Stimulated activated naive B cell treated with anti-CD40 and anti-IgM and Interleukin-4, amounts not matched to agents 10 μg/mL and 1 μg/mL and 100 μg/mL, for 72 hours (primary cell): ENCODE measurements around the gene ELN.
"Not testable (repeated sequence)": the region's sequence is repeated elsewhere in the genome, so short reads cannot be mapped to it uniquely, and the experiment has no call there.

Experiments used
- ATAC-seq, 2 donors: fragments of 150-1000 bp; cut with Tn5 transposase; replicated peaks; 2 replicates each; pipeline ENCODE4 v1.10.0; 2021; ENCODE audit warnings: moderate library complexity in 1 of 2
- DNase-seq: peaks from one replicate; pipeline ENCODE4 v3.0.0; 2021
- H3K27ac Mint-ChIP-seq: one replicate; pipeline ENCODE4 v1.8.0; 2022; ENCODE audit warnings: mild to moderate bottlenecking, mixed read lengths
- H3K27me3 Mint-ChIP-seq, 2 donors: one replicate each; pipeline ENCODE4 v1.8.0; 2022; ENCODE audit warnings: mixed read lengths in 2 of 2
- H3K36me3 Mint-ChIP-seq, 2 donors: one replicate each; pipeline ENCODE4 v1.8.0; 2022; ENCODE audit warnings: mixed read lengths in 2 of 2, mild to moderate bottlenecking in 1 of 2
- H3K4me1 Mint-ChIP-seq, 2 donors: one replicate each; pipeline ENCODE4 v1.8.0; 2022; ENCODE audit warnings: mixed read lengths in 2 of 2, mild to moderate bottlenecking in 1 of 2
- H3K4me3 Mint-ChIP-seq, 2 donors: one replicate each; pipeline ENCODE4 v1.8.0; 2022; ENCODE audit warnings: mild to moderate bottlenecking in 2 of 2, mixed read lengths in 2 of 2, moderate library complexity in 1 of 2
- H3K9me3 Mint-ChIP-seq, 2 donors: one replicate each; pipeline ENCODE4 v1.8.0; 2022; ENCODE audit warnings: mixed read lengths in 2 of 2, mild to moderate bottlenecking in 1 of 2

Gene ELN

DNA sequence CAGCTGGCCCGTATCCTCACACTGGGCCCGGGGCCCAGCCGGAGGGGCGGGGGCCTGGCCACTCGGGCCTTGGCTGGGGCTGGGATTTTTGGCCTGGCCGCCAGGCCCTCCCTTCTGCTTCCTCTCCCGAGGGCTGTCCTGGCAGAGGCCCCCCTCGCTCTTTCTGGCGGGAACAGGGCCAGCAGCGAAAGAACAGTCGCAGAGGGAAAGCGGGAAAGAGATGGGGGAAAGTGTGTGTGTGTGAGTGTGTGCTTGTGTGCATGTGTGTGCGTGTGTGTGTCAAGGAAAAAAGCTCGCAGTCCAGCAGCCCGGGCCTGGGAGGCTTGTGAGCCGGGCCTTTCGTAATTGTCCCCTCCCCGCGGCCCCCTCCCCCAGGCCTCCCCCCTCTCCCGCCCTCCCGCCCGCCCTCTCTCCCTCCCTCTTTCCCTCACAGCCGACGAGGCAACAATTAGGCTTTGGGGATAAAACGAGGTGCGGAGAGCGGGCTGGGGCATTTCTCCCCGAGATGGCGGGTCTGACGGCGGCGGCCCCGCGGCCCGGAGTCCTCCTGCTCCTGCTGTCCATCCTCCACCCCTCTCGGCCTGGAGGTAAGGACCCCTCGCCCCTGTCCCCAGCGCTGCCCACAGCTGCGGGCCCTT is at the start of gene ELN:
Gene ELN, plus strand, starts transcription at position 491 of the 638 bp plus-strand sequence. Its CDS starts 15 bp downstream, at position 506.
- Mint-ChIP-seq H3K4me1 (peaks cover 8 to 16% of the 10 kb centered on the region in 2 donors), H3K27me3 (peaks cover 74 to 89% of the 10 kb centered on the region in 2 donors), H3K27ac (no peak within 1 kb of the TSS)

DNA sequence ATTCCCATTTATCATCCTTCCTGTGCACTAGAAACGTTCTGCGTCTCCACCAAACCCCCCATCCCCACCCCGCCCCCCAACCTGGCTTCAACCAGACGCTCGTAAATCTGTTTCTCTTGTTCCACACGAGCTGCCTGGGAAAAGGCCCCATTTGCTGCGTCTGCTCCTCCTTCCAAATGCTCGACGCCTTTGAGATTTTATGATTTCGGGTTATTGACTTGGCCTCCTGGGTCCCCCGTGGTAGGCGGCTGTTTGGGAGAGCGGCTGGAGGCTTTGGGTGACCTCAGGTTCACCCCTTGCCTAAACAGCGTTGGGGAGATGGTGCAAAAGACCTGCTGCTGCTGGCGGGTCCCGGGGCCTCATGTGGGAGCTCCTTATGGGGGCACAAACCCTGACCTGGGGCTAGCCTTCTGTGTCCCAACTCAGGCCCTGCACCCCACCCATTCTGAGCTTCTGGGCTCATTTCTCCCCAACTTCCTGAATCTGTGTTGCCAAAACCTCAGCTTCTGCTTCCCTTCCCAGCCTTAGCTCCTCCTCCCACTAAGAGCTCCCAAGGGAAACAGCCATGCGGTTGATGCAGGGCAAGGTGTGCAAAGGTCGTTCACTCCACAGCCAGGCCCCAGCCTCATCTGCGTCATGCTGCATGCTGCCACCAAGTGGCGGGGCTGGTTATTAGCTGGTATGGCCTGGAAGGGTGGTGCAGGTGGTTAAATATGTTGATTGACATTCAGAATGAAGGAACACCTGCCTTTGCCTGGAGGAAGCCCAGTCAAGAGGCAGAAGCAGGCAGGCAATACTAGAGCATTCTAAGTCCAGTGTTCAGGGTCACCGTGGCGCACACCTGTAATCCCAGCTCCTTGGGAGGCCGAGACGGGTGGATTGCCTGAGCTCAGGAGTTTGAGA is 49.1 kb upstream of the ELN start:
- ATAC-seq (peak; percentile 94), DNase-seq (peak; percentile 71)
- Mint-ChIP-seq H3K9me3 (no peaks in the 10 kb centered on the region), H3K27me3 (peaks cover 18 to 33% of the 10 kb centered on the region in 2 donors), H3K36me3 (no peaks in the 10 kb centered on the region), H3K4me1 (peaks cover 7 to 11% of the 10 kb centered on the region in 2 donors), H3K27ac (peak overlapping the region; percentile 37), H3K4me3 (peak overlapping the region in 1 of 2 donors; percentile 36)

More for the DNA sequence above, at the start of gene ELN:
- Mint-ChIP-seq H3K4me3 (no peak within 1 kb of the TSS), H3K9me3 (no peaks in the 10 kb centered on the region), H3K36me3 (no peaks in the 10 kb centered on the region)
- DNase-seq (no peak), ATAC-seq (no peak)

DNA sequence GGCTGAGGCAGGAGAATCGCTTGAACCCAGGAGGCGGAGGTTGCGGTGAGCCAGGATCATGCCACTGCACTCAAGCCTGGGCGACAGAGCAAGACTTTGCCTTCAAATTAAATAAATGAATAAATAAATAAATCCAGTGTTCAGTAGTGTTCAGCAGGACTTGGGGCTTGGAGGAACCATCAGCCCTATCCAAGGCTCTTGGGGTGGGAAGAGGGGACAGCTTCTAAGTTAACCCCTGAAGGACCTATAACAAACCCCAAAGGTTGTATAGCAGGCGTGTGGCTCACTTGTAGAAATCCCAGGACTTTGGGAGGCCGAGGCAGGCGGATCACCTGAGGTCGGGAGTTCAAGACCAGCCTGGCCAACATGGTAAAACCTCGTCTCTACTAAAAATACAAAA is 48.3 kb upstream of the ELN start:
- not testable (repeated sequence) for H3K27ac Mint-ChIP-seq, H3K4me3 Mint-ChIP-seq, H3K36me3 Mint-ChIP-seq, H3K9me3 Mint-ChIP-seq, DNase-seq, ATAC-seq
- H3K4me1 Mint-ChIP-seq, result peaks cover 7 to 11% of the 10 kb centered on the region in 2 donors
- peaks cover 18 to 27% of the 10 kb centered on the region in 2 donors for H3K27me3 Mint-ChIP-seq

- ATAC-seq, result no peak
- peaks cover 7 to 11% of the 10 kb centered on the region in 2 donors for H3K4me1 Mint-ChIP-seq
- H3K9me3 Mint-ChIP-seq, result no peaks in the 10 kb centered on the region
- H3K4me3 Mint-ChIP-seq, result no peak overlapping the region
- no peaks in the 10 kb centered on the region for H3K36me3 Mint-ChIP-seq
- no peak for DNase-seq
- H3K27me3 Mint-ChIP-seq, result peaks cover 18 to 27% of the 10 kb centered on the region in 2 donors
- no peak overlapping the region for H3K27ac Mint-ChIP-seq
Measured at GRCh38 chr7:73980206-73980605, 47.8 kb upstream of the ELN start.

DNA sequence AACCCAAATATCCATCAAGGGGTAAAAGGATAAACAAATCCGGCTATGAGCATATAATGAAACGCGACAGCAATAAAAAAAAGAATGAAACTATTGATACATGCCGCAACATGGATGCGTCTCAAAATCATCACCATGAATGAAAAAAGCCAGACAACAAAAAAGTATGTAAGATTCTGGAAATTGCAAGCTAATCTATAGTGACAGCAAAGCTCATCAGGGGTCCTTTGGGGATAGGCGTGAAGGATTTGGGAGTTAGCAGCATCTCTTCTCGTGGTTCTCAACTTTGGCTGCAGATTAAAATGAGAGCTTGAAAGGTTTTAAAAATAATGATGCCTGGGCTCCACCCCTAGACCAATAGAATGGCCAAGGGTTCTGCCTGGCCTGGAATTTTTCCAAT is 46.0 kb upstream of the ELN start:
- ATAC-seq (no peak), DNase-seq (no peak)
- H3K4me1 Mint-ChIP-seq, result peaks cover 7 to 11% of the 10 kb centered on the region in 2 donors
- no peaks in the 10 kb centered on the region for H3K9me3 Mint-ChIP-seq
- H3K27ac Mint-ChIP-seq, result no peak overlapping the region
- no peak overlapping the region for H3K4me3 Mint-ChIP-seq
- H3K27me3 Mint-ChIP-seq, result peaks cover 18 to 27% of the 10 kb centered on the region in 2 donors
- no peaks in the 10 kb centered on the region for H3K36me3 Mint-ChIP-seq

DNA sequence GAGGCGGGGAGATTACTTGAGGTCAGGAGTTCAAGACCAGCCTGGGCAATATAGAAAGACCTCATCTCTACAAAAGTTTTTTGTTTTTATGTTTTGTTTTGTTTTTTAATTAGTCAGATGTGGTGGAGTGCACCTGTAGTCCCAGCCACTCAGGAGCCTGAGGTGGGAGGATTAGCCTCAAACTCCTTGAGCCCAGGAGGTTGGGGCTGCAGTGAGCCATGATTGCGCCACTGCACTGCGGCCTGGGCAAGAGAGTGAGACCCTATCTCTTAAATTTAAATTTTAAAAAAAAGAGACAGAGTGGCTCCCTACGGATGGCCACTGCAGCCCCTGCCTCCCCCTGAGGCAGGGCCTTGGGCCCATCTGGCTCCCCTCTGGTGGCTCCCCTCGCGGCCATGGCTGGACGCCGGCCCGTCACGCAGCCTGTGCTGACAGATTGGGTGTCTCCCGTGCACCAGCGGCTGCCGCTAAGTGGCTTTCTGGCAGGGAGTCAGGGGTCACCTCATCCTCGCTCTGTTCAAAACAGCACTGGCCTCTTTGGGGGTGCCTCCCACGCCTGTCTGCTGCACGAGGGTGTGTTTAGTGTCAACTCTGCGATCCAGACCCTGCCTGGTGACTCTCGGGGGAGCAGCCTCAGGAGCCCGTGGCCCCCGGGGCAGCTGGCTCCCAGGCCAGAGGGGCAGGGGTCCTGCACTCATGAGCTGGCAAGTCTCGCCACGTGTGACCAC is 44.4 kb upstream of the ELN start:
- DNase-seq (no peak), ATAC-seq (no peak)
- H3K9me3 Mint-ChIP-seq, result no peaks in the 10 kb centered on the region
- peaks cover 7 to 10% of the 10 kb centered on the region in 2 donors for H3K4me1 Mint-ChIP-seq
- H3K27ac Mint-ChIP-seq, result no peak overlapping the region
- no peak overlapping the region for H3K4me3 Mint-ChIP-seq
- no peaks in the 10 kb centered on the region for H3K36me3 Mint-ChIP-seq
- peaks cover 18 to 26% of the 10 kb centered on the region in 2 donors for H3K27me3 Mint-ChIP-seq

DNA sequence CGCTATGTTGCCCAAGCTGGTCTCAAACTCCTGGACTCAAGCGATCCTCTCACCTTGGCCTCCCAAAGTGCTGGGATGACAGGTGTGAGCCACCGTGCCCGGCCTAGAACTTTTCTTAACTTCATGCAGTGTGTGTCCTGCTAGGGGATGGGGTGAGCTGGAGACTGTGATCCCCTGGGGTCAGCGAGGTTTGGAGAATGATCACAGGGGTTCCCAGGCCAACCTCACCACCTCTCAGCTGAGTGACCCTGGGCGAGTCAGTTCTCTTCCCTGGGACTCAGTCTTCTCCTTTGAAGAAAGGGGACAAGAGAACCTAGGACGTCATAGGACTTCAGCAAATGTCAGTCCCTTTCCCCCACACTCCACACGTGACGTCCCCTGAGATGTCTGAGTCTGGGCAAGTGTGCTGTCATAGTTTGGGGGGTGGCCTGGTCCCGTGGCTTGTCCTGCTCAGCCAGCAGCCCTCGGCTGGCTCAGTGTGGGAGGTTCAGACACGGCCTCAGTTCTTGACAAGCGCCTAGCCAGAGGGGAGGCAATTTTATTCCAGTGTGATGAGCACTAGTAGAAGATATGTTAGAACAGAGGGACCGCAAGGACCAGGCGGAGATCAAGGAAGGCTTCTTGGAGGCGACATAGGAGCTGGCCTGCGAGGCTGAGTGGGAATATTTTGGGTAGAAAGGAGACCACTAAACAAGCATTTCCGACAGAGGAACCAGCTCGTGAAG is 43.3 kb upstream of the ELN start:
- ATAC-seq (no peak), DNase-seq (no peak)
- Mint-ChIP-seq H3K4me3 (no peak overlapping the region), H3K4me1 (no peaks in the 10 kb centered on the region), H3K27ac (no peak overlapping the region), H3K36me3 (no peaks in the 10 kb centered on the region), H3K27me3 (peaks cover 13 to 18% of the 10 kb centered on the region in 2 donors), H3K9me3 (no peaks in the 10 kb centered on the region)

DNA sequence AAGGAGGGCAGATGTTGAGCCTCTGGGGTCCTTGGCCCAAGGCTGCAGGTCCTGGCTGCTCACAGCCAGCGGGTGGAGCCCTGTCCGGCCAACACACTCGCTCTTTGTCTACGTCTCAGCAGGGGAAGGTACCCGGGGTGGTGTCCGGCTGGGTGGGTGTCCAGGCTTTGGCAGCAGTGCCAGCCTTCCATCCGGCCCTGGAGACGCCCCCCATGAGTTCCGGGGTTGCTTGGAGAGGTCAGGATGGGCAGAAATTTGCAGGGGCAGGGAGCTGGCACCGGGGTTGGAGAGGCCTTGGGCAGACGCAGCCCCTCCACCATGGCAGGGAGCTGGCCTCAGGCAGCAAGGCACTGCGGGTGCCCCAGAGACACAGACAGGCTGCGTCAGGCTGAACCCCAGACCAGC is 42.2 kb upstream of the ELN start:
- Mint-ChIP-seq H3K4me3 (no peak overlapping the region), H3K4me1 (no peaks in the 10 kb centered on the region), H3K27ac (no peak overlapping the region), H3K9me3 (no peaks in the 10 kb centered on the region), H3K27me3 (peaks cover 11 to 13% of the 10 kb centered on the region in 2 donors), H3K36me3 (no peaks in the 10 kb centered on the region)
- no peak for DNase-seq
- no peak for ATAC-seq

- H3K9me3 Mint-ChIP-seq, result no peaks in the 10 kb centered on the region
- ATAC-seq (no peak), DNase-seq (no peak)
- no peak overlapping the region for H3K4me3 Mint-ChIP-seq
- no peaks in the 10 kb centered on the region for H3K4me1 Mint-ChIP-seq
- peaks cover 7 to 9% of the 10 kb centered on the region in 2 donors for H3K27me3 Mint-ChIP-seq
- H3K36me3 Mint-ChIP-seq, result no peaks in the 10 kb centered on the region
- H3K27ac Mint-ChIP-seq, result no peak overlapping the region
Measured at GRCh38 chr7:73986158-73986631, 41.8 kb upstream of the ELN start.

DNA sequence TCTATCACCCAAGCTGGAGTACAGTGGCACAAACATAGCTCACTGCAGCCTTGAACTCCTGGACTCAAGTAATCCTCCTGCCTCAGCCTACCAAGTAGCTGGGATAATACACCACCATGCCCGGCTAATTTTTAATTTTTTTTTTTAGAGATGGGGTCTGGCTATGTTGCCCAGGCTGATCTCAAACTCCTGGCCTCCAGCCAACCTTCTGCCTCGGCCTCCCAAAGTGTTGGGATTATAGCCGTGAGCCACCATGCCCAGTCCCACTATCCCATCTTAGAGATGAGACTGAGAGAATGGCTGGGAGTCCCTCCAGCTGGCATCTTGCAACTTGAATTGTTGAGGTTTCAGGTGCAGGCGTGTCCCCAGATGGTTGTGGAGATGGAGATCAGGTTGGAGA is 40.7 kb upstream of the ELN start:
- ATAC-seq, result no peak

GRCh38 chr7:73988197-73988596 is 39.8 kb upstream of the ELN start:
- Mint-ChIP-seq H3K36me3 (no peaks in the 10 kb centered on the region), H3K4me1 (no peaks in the 10 kb centered on the region), H3K9me3 (no peaks in the 10 kb centered on the region), H3K27me3 (peaks cover 0 to under 1% of the 10 kb centered on the region in 2 donors), H3K4me3 (no peak overlapping the region), H3K27ac (no peak overlapping the region)
- no peak for DNase-seq
- no peak for ATAC-seq

More for the DNA sequence above, 40.7 kb upstream of the ELN start:
- Mint-ChIP-seq H3K4me1 (no peaks in the 10 kb centered on the region), H3K9me3 (no peaks in the 10 kb centered on the region), H3K36me3 (no peaks in the 10 kb centered on the region), H3K27ac (no peak overlapping the region), H3K4me3 (no peak overlapping the region), H3K27me3 (peaks cover 0 to 4% of the 10 kb centered on the region in 2 donors)
- no peak for DNase-seq

- no peaks in the 10 kb centered on the region for H3K4me1 Mint-ChIP-seq
- peaks cover under 1 to 7% of the 10 kb centered on the region in 2 donors for H3K27me3 Mint-ChIP-seq
- no peak overlapping the region for H3K4me3 Mint-ChIP-seq
- no peak for ATAC-seq
- H3K27ac Mint-ChIP-seq, result no peak overlapping the region
- DNase-seq, result no peak
- H3K9me3 Mint-ChIP-seq, result peaks cover 8 to 17% of the 10 kb centered on the region in 2 donors
- H3K36me3 Mint-ChIP-seq, result no peaks in the 10 kb centered on the region
Measured at GRCh38 chr7:73991522-73992100, 36.4 kb upstream of the ELN start.

DNA sequence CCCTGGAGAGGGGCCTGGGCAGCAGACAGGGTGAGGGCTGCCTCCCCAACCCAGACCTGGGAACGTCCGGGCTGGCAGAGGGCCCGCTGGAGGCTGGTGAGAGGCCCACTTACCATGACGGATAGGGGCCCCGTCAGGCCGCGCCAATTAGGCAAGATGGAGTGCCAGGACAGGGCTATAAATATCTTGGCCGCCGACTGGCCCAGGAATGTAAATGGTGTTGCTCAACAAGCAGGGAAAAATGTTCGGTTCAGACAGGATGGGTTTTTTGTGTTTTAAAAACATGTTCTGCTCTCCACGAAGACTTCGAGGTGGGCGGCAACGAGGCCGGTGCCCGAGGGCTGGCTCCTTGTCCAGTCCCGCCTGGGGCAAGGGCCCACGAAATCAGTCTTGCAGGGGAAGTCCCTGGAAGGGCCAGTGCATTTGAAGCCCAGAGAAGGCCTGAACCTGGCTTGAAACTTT is 35.8 kb upstream of the ELN start:
- H3K27ac Mint-ChIP-seq, result no peak overlapping the region
- H3K27me3 Mint-ChIP-seq, result peaks cover 6 to 13% of the 10 kb centered on the region in 2 donors
- no peaks in the 10 kb centered on the region for H3K4me1 Mint-ChIP-seq
- ATAC-seq (no peak), DNase-seq (no peak)
- peaks cover 0 to 2% of the 10 kb centered on the region in 2 donors for H3K36me3 Mint-ChIP-seq
- peaks cover 8 to 17% of the 10 kb centered on the region in 2 donors for H3K9me3 Mint-ChIP-seq
- H3K4me3 Mint-ChIP-seq, result no peak overlapping the region
